Measurements from ENCODE around the gene AASS. TPM values are rescaled to one million over a fixed set of nuclear protein-coding genes. Genes with fewer than 3 reads are reported as not detected.
A peak's percentile ranks its signal among the peaks of the same experiment; 100 is the strongest.

Gene AASS
- total RNA-seq, 1 donor from 2014 or later, result 264 TPM

- peaks cover 52% of the 10 kb centered on the region for H4K20me1 ChIP-seq (ENCODE audit: low read depth)
- TF ChIP-seq CTCF (IDR thresholded peaks at IDR 0.05) (no peak), EZH2phosphoT487 (IDR thresholded peaks at IDR 0.05) (no peak), EZH2 (IDR thresholded peaks at IDR 0.05) (no peak)
- peaks cover 6% of the 10 kb centered on the region for H3F3A ChIP-seq (ENCODE audit: low read depth)
- no peak overlapping the region for H2AFZ ChIP-seq (replicated peaks)
- no peak overlapping the region for H3K27ac ChIP-seq
- H3K27ac Mint-ChIP-seq, result no peak overlapping the region
- no peak overlapping the region for H3K4me3 ChIP-seq
- no peaks in the 10 kb centered on the region for H3K9me3 ChIP-seq (ENCODE audit: low read depth)
- H3K9ac ChIP-seq, result no peak overlapping the region
- peaks cover 21% of the 10 kb centered on the region for H3K36me3 Mint-ChIP-seq
- peaks cover 8% of the 10 kb centered on the region for H3K4me1 Mint-ChIP-seq
- peaks cover 99% of the 10 kb centered on the region for H3K79me2 ChIP-seq (ENCODE audit: low read depth)
- H3K4me3 Mint-ChIP-seq, result no peak overlapping the region
- DNase-seq (ENCODE audit: low spot score), result no peak
- peaks cover 18% of the 10 kb centered on the region for H3K36me3 ChIP-seq
- no peaks in the 10 kb centered on the region for H3K27me3 ChIP-seq
- no peaks in the 10 kb centered on the region for H3K27me3 Mint-ChIP-seq (ENCODE audit: insufficient read depth, low read depth)
- no peaks in the 10 kb centered on the region for H3K9me3 Mint-ChIP-seq
- no peak overlapping the region for H3K4me2 ChIP-seq
- H3K4me1 ChIP-seq, result peaks cover 9% of the 10 kb centered on the region
Observed at GRCh38 chr7:122132341-122132740, 11.7 kb downstream of the AASS start.

GRCh38 chr7:122123746-122124145 is 20.3 kb downstream of the AASS start:
- Mint-ChIP-seq H3K4me3 (no peak overlapping the region), H3K9me3 (no peaks in the 10 kb centered on the region), H3K36me3 (peaks cover 41% of the 10 kb centered on the region), H3K4me1 (no peaks in the 10 kb centered on the region), H3K27me3 (ENCODE audit: insufficient read depth, low read depth) (no peaks in the 10 kb centered on the region), H3K27ac (no peak overlapping the region)
- H3K4me2 ChIP-seq, result no peak overlapping the region
- H3K27ac ChIP-seq, result no peak overlapping the region
- H3K9ac ChIP-seq, result no peak overlapping the region
- H4K20me1 ChIP-seq (ENCODE audit: low read depth), result peaks cover 3% of the 10 kb centered on the region
- H3K4me1 ChIP-seq, result no peaks in the 10 kb centered on the region
- H2AFZ ChIP-seq (replicated peaks), result no peak overlapping the region
- no peaks in the 10 kb centered on the region for H3K27me3 ChIP-seq
- H3F3A ChIP-seq (ENCODE audit: low read depth), result peaks cover 4% of the 10 kb centered on the region
- no peaks in the 10 kb centered on the region for H3K9me3 ChIP-seq (ENCODE audit: low read depth)
- no peak overlapping the region for H3K4me3 ChIP-seq
- peaks cover 71% of the 10 kb centered on the region for H3K79me2 ChIP-seq (ENCODE audit: low read depth)
- H3K36me3 ChIP-seq, result peaks cover 38% of the 10 kb centered on the region
- no peak for DNase-seq (ENCODE audit: low spot score)
- TF ChIP-seq EZH2 (IDR thresholded peaks at IDR 0.05) (no peak), EZH2phosphoT487 (IDR thresholded peaks at IDR 0.05) (no peak), CTCF (IDR thresholded peaks at IDR 0.05) (no peak)

GRCh38 chr7:122118757-122119156 is 25.3 kb downstream of the AASS start:
- Mint-ChIP-seq H3K36me3 (peaks cover 53% of the 10 kb centered on the region), H3K27me3 (ENCODE audit: insufficient read depth, low read depth) (peaks cover 2% of the 10 kb centered on the region), H3K4me1 (no peaks in the 10 kb centered on the region), H3K27ac (no peak overlapping the region), H3K9me3 (no peaks in the 10 kb centered on the region), H3K4me3 (no peak overlapping the region)
- Histone ChIP-seq H3K36me3 (peaks cover 71% of the 10 kb centered on the region), H3K9ac (no peak overlapping the region), H3K4me3 (no peak overlapping the region), H3K9me3 (ENCODE audit: low read depth) (no peaks in the 10 kb centered on the region), H3K79me2 (ENCODE audit: low read depth) (peaks cover 49% of the 10 kb centered on the region), H2AFZ (replicated peaks) (no peak overlapping the region), H3K4me1 (no peaks in the 10 kb centered on the region), H3K27me3 (no peaks in the 10 kb centered on the region), H3K4me2 (no peak overlapping the region), H3K27ac (peak overlapping the region; percentile 32), H3F3A (ENCODE audit: low read depth) (peaks cover 18% of the 10 kb centered on the region), H4K20me1 (ENCODE audit: low read depth) (peaks cover 3% of the 10 kb centered on the region)
- no peak for DNase-seq (ENCODE audit: low spot score)
- TF ChIP-seq EZH2phosphoT487 (IDR thresholded peaks at IDR 0.05) (no peak), CTCF (IDR thresholded peaks at IDR 0.05) (no peak), EZH2 (IDR thresholded peaks at IDR 0.05) (no peak)
